ENCODE measurements around the gene ARMH4. TPM values are rescaled to one million over a fixed set of nuclear protein-coding genes. Genes with fewer than 3 reads are reported as not detected.

ARMH4 gene
- total RNA-seq, 1 experiment from 2014 or later = 1.8 TPM

GRCh38 chr14:58109744-58110143, 42.3 kb downstream of the ARMH4 start:
- H3K9me3 ChIP-seq (ENCODE audit: control insufficient read depth, insufficient read depth, low read depth, low read length) = no peaks in the 10 kb centered on the region
- DNase-seq (ENCODE audit: low read depth, low spot score) (no peak), ATAC-seq (no peak)
- no peaks in the 10 kb centered on the region for H3K4me1 ChIP-seq (ENCODE audit: control insufficient read depth, insufficient read depth, low read length)
- POLR2A ChIA-PET = no interaction called here
- TF ChIP-seq, protein P1, sequence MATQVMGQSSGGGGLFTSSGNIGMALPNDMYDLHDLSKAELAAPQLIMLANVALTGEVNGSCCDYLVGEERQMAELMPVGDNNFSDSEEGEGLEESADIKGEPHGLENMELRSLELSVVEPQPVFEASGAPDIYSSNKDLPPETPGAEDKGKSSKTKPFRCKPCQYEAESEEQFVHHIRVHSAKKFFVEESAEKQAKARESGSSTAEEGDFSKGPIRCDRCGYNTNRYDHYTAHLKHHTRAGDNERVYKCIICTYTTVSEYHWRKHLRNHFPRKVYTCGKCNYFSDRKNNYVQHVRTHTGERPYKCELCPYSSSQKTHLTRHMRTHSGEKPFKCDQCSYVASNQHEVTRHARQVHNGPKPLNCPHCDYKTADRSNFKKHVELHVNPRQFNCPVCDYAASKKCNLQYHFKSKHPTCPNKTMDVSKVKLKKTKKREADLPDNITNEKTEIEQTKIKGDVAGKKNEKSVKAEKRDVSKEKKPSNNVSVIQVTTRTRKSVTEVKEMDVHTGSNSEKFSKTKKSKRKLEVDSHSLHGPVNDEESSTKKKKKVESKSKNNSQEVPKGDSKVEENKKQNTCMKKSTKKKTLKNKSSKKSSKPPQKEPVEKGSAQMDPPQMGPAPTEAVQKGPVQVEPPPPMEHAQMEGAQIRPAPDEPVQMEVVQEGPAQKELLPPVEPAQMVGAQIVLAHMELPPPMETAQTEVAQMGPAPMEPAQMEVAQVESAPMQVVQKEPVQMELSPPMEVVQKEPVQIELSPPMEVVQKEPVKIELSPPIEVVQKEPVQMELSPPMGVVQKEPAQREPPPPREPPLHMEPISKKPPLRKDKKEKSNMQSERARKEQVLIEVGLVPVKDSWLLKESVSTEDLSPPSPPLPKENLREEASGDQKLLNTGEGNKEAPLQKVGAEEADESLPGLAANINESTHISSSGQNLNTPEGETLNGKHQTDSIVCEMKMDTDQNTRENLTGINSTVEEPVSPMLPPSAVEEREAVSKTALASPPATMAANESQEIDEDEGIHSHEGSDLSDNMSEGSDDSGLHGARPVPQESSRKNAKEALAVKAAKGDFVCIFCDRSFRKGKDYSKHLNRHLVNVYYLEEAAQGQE (IDR thresholded peaks at IDR 0.05; ENCODE audit: insufficient read depth in 1 of 2, low read depth in 2 of 2, low read length in 1 of 2) = peak in 1 of 2 experiments; percentile 22; a peak in 1 of 4 replicates
- no peak for TF ChIP-seq TCF7L2 (IDR thresholded peaks at IDR 0.05; ENCODE audit: low read depth, low read length)
- TF ChIP-seq CTCF (IDR thresholded peaks at IDR 0.05) = no peak
- in situ Hi-C loops (cut with HindIII; ENCODE audit: low pct_unique_long_range_greater_than_20kb, low sequenced_read_pairs) = no loop called here
- CTCF ChIA-PET = interaction anchor here (0.7 kb wide), 1 partner anchor 24 kb away, joined by 3 read pairs; no protein-coding TSS in a partner anchor
- no peaks in the 10 kb centered on the region for H3K36me3 ChIP-seq (ENCODE audit: control insufficient read depth, insufficient read depth, low read length)
- no TSS peak for BruUV-seq (replicated peaks)
- H3K27me3 ChIP-seq (ENCODE audit: control insufficient read depth, insufficient read depth, low read length) = peaks cover 3% of the 10 kb centered on the region; the same call in 1 of the 2 replicates
- intact Hi-C loops (cut with micrococcal nuclease; ENCODE audit: unreplicated experiment) = loop anchor here (2.0 kb wide), 1 partner anchor 57 kb away; no protein-coding TSS in a partner anchor
- H3K27ac ChIP-seq (ENCODE audit: low read length) = no peak overlapping the region
- no peak overlapping the region for H3K4me3 ChIP-seq (ENCODE audit: low read depth in 2 of 2, low read length in 2 of 2)

- intact Hi-C loops (cut with micrococcal nuclease; ENCODE audit: unreplicated experiment) = loop anchor here (2.0 kb wide), 1 partner anchor 58 kb away; no protein-coding TSS in a partner anchor
- no TSS peak for BruUV-seq (replicated peaks)
- TF ChIP-seq, protein P1 (IDR thresholded peaks at IDR 0.05; ENCODE audit: insufficient read depth in 1 of 2, low read depth in 2 of 2, low read length in 1 of 2) = no peak
- TF ChIP-seq CTCF (IDR thresholded peaks at IDR 0.05) (no peak), POLR2AphosphoS5 (IDR thresholded peaks at IDR 0.05; ENCODE audit: low read depth, low read length) (no peak), SIN3A (IDR thresholded peaks at IDR 0.05; ENCODE audit: borderline replicate concordance, insufficient read depth, low read depth, low read length) (no peak), TCF7L2 (IDR thresholded peaks at IDR 0.05; ENCODE audit: low read depth, low read length) (no peak)
- ATAC-seq = no peak
- Histone ChIP-seq H3K4me1 (ENCODE audit: control insufficient read depth, insufficient read depth, low read length) (no peaks in the 10 kb centered on the region), H3K4me3 (ENCODE audit: low read depth in 2 of 2, low read length in 2 of 2) (no peak overlapping the region), H3K27ac (ENCODE audit: low read length) (no peak overlapping the region), H3K9me3 (ENCODE audit: control insufficient read depth, insufficient read depth, low read depth, low read length) (no peaks in the 10 kb centered on the region), H3K36me3 (ENCODE audit: control insufficient read depth, insufficient read depth, low read length) (no peaks in the 10 kb centered on the region), H3K27me3 (ENCODE audit: control insufficient read depth, insufficient read depth, low read length) (peaks cover 6% of the 10 kb centered on the region; the same call in 1 of the 2 replicates)
- POLR2A ChIA-PET = no interaction called here
- CTCF ChIA-PET = no interaction called here
- in situ Hi-C loops (cut with HindIII; ENCODE audit: low pct_unique_long_range_greater_than_20kb, low sequenced_read_pairs) = no loop called here
- DNase-seq (ENCODE audit: low read depth, low spot score) = no peak
These were observed 43.3 kb downstream of the ARMH4 start for GRCh38 chr14:58108717-58109116.

Measured in Panc1 (cell line).